Dermis lymphatic vessel endothelial cell (primary cell): ENCODE measurements around the gene BPIFA3. TPM values are rescaled to one million over a fixed set of nuclear protein-coding genes. Genes with fewer than 3 reads are reported as not detected.

ENCODE experiments used
- total RNA-seq: library from RNA; depleted of rRNA; stranded (reverse); fragments of >200 nt; gene quantifications from 2 replicates; pipeline ENCODE4 v1.2.1, GENCODE V29; 2014

Gene BPIFA3
- total RNA-seq = not detected in 2 replicates

DNA sequence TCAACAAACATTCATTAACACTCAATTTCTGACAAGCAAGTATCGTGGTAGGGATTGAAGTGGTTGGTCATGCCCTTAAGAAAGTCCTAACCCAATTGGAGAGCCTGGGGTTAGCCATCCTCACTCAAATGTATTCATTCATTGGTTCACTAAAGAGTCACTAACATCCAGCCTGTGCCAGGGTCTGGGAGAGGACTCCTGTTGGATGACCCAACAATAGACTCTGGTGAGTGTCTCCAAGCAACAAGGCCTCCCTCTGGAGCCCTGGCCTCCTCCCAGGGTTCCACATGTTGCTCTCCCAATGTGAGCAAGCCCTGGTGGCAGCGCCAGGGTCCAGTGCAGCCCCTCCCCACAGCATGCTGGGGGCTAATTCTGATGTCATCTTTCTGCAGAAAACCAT lies at the start of gene BPIFA3:
TSS of gene BPIFA3 (plus strand) at position 301 of the 400 bp plus-strand sequence. CDS start 185 bp downstream, outside the sequence.

DNA sequence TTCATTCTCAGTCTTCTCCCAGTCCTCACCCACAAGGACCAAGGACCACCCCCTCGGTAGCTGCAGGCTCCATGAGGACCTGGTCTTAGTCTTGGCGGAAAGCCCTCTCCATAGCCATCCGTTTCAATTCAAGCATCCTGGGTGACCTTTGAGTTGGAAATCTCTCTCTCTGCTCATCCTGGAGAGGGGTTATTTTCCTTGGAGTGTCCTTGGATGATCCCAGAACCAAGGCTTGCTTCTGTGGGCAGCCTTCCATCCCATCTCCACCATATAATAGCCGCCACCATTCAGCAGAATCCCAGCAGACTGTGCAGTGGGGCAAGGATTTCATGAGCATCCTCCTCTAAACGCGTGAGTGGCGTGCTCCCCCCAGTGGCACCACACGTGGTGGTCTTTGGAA lies 49.3 kb upstream of the BPIFA3 start, which contains the start of gene BPIFA2:
TSS of gene BPIFA2 (plus strand) at position 301 of the 400 bp plus-strand sequence. CDS start 987 bp downstream, outside the sequence.

DNA sequence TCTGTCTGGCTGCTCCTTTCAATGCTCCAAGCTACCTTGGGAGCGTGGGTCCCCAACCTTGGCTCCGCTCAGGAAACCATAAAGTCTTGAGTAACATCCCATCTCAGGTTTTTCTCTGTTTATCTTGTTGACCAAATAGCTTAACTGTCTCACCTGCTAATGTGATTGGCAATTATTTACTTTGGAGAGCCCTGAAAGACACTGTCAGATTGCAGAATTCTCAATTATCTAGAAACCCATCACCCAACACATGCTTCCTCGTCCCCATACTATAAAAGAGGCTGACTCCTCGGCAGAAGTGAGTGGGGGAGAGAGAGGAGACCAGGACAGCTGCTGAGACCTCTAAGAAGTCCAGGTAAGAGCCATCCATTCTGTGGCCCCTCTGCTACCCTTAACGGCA lies 18.5 kb downstream of the BPIFA3 start, which contains the start of gene BPIFA1:
TSS of gene BPIFA1 (plus strand) at position 301 of the 400 bp plus-strand sequence. CDS start 1,716 bp downstream, outside the sequence.

Other genes starting within 250 kb of the BPIFA3 start
- gene SUN5, start 212.9 kb upstream of the BPIFA3 start, total RNA-seq = not detected in 2 replicates
- gene BPIFB2, start 209.6 kb upstream of the BPIFA3 start, total RNA-seq = not detected in 2 replicates
- gene BPIFB6, start 185.7 kb upstream of the BPIFA3 start, total RNA-seq = not detected in 2 replicates
- gene BPIFB3, start 163.4 kb upstream of the BPIFA3 start, total RNA-seq = not detected in 2 replicates
- gene BPIFB4, start 137.7 kb upstream of the BPIFA3 start, total RNA-seq = not detected in 2 replicates
- gene BPIFA2, start 49.2 kb upstream of the BPIFA3 start, total RNA-seq = not detected in 2 replicates
- gene BPIFA1, start 18.6 kb downstream of the BPIFA3 start, total RNA-seq = not detected in 2 replicates
- gene BPIFB1, start 65.9 kb downstream of the BPIFA3 start, total RNA-seq = not detected in 2 replicates
- 15.4 and 16.6 TPM in 2 replicates for gene CDK5RAP1, start 184.2 kb downstream of the BPIFA3 start, total RNA-seq
- 5.8 and 6.6 TPM in 2 replicates for gene SNTA1, start 226.4 kb downstream of the BPIFA3 start, total RNA-seq